ENCODE measurements around the gene GRAMD2B.
"Not testable (repeated sequence)": the region's sequence is repeated elsewhere in the genome, so short reads cannot be mapped to it uniquely, and the experiment has no call there.

The GRAMD2B gene, protein sequence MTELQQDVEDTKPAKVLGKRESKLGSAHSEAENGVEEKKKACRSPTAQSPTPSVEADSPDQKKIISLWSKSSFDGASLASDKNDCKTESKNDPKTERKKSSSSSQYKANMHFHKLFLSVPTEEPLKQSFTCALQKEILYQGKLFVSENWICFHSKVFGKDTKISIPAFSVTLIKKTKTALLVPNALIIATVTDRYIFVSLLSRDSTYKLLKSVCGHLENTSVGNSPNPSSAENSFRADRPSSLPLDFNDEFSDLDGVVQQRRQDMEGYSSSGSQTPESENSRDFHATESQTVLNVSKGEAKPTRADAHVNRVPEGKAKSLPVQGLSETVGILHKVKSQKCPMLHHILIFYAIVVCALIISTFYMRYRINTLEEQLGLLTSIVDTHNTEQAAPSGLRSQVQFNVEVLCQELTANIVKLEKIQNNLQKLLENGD

DNA sequence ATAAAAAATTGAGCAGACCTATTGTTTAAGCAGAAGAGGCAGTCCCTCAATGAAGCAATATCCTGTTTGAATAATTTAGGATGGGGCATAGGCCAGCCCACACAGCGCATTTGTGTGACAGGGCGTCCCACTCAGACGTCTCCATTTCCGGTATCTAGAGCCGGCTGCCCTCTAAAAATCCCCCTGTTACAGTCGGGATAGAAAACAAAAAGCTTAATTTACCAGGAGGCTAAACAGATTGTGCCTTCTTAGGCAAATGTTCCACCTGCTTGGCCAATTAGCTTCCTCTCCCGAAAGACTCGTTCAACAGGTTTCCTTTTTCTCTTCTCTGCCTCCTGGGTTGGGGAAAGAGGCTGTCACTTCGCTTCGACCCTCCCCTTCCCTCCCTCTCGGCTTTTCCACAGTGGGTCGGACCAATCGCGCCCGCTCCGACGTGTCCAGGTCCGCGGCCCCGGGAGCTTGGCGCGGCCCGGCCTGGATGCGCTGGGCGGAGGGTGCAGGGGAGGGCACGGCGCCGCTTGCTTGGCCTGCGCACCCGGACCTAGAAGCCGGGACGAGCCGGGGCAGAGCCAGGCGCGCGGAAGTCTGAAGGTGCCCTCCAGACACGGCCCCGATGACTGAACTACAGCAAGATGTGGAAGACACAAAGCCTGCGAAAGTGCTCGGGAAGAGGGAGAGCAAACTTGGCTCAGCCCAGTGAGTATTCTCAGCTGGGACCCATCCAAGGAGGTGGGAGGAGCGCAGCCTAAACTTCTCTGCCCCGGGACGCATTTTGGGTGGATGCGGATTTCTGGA lies at the start of gene GRAMD2B:
Gene GRAMD2B, plus strand, starts transcription at position 416 of the 795 bp plus-strand sequence. Its CDS starts 198 bp downstream, at position 614.
- in situ Hi-C loops (cut with MboI; ENCODE audit: low sequenced_read_pairs), result no loop called here

DNA sequence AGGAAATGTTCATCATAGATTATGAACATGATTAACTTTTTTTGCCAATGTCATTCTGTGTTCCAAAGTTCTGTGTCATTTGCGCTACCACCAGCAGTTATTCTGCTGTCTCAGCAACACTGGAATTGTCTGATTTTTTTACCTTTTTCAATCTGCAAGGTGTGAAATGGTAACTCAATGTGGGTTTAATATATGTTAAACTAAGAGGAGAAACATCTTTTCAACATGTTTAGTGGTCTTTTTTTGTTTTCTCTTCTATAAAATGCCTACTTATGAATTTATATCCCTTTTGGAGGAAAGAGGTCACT lies 49.1 kb upstream of the GRAMD2B start:
- in situ Hi-C loops (cut with MboI; ENCODE audit: low sequenced_read_pairs), result no loop called here

DNA sequence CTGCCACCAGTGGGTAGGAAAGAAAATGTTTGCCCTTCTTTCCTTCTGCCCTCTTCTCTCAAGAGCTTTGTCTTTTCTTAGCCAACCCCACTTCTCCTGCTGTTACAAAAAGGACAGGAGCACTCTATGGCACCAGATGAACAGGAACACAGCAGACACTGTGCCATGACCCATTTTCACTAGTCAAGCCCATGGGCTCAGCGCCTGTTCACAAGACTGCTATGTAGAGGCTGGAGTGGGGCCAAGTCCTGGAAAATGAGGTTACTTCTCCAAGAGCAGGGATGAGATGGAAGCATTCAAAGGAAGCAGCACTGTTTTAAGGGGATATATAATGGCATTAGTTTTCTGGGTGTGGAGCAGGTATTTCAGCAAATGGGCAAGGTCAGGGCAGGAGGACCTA lies 46.8 kb upstream of the GRAMD2B start:
- in situ Hi-C loops (cut with MboI; ENCODE audit: low sequenced_read_pairs), result no loop called here

DNA sequence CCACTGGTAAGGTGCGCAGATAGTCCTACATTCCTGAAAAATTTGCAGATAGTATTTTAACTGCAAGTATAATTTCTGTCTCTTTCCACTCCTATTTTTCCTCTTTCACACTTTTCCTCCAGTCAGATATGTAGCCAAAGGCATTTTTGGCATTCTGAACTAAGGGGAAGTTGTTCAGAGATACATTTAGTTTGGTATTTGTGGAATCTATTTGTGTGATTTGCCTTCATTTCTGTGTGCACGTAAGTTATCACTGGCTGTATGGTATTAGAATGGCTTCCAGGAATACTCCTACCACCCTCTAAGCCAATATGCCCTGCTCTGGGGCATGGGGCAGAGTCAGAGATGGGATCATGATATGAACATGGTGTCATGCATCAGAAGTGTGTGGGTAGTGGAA lies 45.8 kb upstream of the GRAMD2B start:
- in situ Hi-C loops (cut with MboI; ENCODE audit: low sequenced_read_pairs), result no loop called here

DNA sequence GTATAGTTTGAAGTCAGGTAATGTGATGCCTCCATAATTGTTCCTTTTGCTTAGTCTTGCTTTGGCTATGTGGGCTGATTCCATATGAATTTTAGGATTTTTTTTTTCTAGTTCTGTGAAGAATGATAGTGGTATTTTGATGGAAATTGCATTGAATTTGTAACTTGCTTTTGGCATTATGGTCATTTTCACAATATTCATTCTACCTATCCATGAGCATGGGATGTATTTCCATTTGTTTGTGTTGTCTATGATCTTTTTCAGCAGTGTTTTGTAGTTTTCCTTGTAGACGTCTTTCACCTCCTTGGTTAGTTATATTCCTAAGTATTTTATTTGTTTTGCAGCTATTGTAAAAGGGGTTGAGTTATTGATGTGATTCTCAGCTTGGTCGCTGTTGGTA lies 42.9 kb upstream of the GRAMD2B start:
- in situ Hi-C loops (cut with MboI; ENCODE audit: low sequenced_read_pairs), result not testable (repeated sequence)

DNA sequence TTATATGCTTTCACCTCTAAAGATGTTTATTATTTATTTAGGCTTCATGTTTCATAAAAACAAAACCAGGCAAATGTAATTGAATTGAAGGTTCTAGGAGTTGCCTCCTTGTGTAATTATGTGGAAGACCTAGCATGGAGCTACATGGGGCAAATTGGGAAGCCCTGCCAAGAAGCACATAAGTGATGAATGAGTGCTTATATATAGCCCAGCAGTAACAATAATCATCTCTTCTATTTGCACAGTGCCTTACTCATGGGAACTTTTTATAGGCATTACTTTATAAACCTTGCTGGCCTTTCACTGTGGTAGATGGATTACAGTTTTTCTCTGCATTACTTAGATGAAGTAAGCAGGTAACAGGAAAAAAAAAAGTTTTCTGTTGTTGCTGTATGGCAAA lies 40.0 kb upstream of the GRAMD2B start:
- in situ Hi-C loops (cut with MboI; ENCODE audit: low sequenced_read_pairs), result no loop called here

DNA sequence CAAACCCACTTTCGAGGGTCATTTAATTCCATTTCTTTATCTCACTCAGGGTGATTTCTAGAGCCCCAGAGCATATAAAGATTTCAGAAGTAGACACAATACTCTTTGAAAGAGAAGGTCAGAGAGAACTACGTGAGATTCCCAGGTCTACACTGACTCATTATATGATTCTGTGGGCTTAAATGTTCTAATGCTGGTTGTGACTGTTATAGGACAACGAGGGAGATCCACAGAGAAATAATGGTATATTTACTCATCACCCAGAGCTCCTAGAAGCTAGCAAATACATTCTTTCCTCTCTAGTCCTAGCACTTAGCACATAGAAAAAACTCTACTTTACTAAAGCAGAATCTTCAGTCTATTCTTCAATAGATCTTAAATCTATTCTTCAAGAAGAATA lies 39.4 kb upstream of the GRAMD2B start:
- in situ Hi-C loops (cut with MboI; ENCODE audit: low sequenced_read_pairs), result no loop called here

DNA sequence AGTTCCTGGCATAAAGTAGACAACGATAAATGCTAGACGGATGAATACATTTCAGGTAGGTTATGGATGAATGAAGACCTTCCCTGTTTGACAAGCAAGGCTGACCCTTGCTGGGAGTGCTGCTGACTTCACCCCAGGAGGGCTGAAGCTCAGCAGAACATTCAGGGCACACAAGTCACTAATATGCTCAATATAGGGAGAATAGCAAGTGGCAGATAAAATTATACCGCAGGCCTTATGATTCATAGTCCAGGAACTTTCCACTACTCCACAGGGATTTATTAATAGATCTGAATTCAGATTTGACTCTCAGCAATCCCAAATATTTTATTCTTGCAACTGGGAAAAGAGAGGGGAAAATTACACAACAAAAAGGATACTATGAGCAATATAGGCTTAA lies 38.2 kb upstream of the GRAMD2B start:
- in situ Hi-C loops (cut with MboI; ENCODE audit: low sequenced_read_pairs), result no loop called here

DNA sequence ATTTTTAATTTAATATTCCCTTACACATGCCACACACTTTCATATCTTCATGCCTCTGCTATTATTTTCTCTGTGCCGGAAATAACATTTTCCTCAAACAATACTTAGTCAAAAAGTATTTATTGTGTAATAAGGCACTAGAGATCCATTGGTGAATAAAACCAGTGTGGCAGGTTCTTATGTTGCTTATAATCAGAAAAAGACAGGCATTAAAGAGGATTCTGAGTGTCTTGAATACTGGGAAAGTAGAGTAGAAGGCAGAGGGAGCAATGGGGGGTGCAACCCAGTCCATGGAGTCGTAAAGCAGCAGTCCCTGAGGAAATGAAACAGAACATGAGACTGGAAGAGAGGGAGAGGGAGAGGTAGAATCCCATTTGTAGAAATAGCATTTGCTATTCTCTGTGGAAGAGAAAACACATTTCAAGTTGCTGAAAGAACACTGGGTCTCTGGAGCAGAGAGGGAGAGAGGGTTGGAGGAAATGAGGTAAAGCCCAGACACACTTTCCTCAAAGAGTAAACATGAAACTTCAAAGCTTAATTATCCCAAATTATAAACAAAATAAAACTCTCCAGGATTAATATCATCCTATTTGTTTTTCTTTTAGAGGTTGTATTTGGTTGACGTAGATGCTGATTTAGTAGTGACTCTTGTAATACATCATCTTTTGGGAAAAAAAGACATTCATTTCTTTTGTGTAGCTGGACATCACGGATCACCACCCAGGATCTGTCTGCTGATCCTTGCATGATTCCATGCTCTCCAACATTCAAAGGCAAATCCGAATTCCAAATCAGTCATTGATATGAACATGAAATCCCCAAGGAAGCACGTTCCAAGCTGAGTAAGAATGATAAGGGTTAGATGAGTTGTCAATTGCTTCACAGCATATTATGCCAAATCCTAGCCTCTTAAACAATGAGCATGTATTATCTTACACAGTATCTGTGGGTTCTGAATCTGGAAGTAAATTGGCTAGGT lies 37.4 kb upstream of the GRAMD2B start:
- in situ Hi-C loops (cut with MboI; ENCODE audit: low sequenced_read_pairs), result no loop called here

DNA sequence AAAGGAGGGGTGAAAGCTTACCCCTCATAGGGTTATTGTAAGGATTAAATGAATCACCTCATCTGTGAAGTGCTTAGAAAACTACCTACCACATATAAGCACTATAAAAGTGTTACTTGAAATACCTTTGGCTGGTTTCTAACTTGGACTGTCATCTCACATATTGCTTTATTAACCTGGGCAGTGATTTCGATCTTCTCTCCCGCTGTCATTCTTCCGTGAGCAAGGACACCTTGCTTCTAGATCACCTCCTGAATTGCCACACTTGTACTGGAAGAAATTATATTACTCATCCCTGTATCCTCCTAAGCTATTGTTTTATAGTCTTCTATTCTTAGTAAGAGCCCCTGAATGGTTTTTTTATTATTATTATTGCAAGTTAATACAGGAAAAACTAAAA lies 34.0 kb upstream of the GRAMD2B start:
- in situ Hi-C loops (cut with MboI; ENCODE audit: low sequenced_read_pairs), result no loop called here

DNA sequence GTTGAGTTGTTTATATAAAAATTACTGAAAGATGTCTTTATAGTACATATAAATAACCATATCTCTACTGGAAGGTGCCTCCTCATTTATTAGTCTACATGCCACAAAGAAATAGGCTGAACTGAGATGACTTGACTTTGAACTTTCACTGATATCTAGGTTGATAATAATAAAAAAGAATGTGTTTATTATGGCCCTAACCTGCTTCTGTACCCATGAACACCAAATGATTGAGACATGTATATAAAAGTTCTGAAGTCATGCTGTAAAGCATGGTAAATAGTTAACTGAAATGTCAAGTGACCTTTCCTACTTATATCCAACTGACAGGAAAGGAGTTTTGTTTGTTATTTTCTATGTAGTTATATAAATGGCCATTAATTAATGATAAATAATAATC lies 33.2 kb upstream of the GRAMD2B start:
- in situ Hi-C loops (cut with MboI; ENCODE audit: low sequenced_read_pairs), result no loop called here

DNA sequence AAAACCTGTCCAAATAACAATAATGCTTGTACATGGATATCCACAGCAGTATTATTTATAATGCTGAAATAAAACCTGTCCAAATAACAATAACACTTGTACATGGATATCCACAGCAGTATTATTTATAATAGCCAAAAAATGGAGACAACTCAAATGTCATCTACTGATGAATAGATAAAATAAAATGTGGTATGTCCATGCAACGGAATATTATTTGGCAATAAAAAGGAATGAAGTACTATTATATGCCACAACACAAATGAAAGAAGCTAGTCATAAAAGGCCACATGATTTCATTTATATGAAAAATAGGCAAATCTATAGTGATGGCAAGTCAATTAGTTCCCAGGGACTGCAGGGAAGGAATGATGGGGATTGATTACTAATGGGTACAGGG lies 31.8 kb upstream of the GRAMD2B start:
- in situ Hi-C loops (cut with MboI; ENCODE audit: low sequenced_read_pairs), result no loop called here

DNA sequence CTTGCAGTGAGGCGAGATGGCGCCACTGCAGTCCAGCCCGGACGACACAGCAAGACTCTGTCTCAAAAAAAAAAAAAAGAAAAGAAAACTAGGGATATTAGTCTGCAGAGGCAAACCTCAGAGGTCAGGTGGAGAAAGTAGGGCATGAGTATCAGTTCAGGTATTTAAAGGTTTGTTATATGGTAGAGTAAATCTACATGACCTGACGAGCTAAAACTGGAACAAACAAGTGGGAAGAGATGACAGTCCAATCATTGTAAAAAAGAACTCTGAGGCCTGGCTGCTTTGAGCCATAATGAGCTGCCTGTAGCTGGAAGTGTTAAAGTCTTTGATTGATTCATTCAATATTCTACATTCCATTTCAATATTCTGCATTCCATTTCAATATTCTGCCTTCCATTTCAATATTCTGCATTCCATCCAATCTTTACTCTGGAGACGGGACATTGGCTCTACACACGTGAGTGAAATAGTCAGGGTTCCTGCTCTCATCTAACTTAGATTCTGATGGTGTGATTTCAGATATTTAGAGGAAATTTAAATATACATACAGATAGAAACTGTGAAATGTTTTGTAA lies 28.9 kb upstream of the GRAMD2B start:
- in situ Hi-C loops (cut with MboI; ENCODE audit: low sequenced_read_pairs), result no loop called here

DNA sequence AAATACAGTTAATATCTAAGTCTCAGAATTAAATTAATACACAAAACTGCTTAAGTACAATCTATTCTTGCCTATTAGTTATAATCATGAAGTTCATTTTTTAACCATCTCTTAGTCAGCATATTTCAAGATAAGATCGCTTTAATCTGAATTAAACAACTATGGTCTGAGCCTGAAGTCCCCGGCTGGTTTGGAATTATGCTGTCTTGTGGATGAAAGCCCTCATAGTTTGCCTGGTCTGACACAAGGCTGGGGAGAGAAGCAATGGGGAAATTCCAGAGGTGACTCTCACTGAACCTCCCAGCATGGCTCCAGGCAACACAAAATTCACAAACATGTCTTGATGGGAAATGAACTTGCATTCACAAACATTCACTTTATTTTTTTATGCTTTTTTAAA lies 28.0 kb upstream of the GRAMD2B start:
- in situ Hi-C loops (cut with MboI; ENCODE audit: low sequenced_read_pairs), result no loop called here

DNA sequence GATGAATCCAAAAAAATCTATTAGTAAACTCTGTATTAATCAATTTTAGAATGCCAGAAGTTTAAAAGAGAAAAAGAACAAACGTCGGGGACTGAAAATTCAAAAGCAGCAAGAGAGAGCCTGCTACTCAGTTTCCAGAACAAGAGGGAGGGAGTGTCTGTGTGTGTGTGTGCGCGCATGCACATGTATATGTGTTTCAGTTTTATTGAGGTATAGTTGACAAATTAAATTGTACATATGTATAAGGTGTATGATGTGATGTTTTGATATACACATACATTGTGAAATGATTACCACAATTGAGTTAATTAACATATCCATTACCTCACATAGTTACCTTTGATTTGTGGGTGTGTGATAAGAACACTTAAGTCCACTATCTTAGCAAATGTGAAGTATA lies 27.6 kb upstream of the GRAMD2B start:
- in situ Hi-C loops (cut with MboI; ENCODE audit: low sequenced_read_pairs), result no loop called here

DNA sequence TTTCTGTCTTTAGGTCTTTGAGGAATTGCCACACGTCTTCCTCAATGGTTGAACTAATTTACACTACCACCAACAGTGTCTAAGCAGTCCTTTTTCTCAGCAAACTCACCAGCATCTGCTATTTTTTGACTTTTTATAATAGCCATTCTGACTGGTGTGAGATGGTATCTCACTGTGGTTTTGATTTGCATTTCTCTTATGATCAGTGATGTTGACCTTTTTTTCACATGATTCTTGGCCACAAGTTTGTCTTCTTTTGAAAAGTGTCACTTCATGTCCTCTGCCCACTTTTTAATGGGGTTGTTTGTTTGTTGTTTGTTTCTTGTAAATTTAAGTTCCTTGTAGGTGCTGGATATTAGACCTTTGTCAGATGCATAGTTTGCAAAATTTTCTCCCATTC lies 26.5 kb upstream of the GRAMD2B start:
- in situ Hi-C loops (cut with MboI; ENCODE audit: low sequenced_read_pairs), result not testable (repeated sequence)

DNA sequence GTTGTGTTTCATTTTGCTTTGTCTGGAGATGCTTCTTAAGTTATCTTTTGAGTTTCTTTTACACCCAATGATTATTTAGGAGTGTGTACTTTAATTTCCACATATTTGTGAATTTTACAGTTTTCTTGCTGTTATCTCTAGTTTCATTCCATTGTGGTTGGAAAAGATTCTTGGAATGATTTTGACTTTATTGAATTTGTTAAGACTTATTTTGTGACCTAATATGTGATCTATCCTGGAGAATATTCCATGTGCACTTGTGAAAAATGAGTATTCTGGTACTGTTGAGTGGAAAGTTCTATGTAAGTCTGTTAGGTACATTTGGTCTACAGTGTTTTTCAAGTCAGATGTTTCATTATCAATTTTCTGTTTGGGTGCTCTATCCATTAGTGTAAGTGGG lies 24.4 kb upstream of the GRAMD2B start:
- in situ Hi-C loops (cut with MboI; ENCODE audit: low sequenced_read_pairs), result no loop called here

DNA sequence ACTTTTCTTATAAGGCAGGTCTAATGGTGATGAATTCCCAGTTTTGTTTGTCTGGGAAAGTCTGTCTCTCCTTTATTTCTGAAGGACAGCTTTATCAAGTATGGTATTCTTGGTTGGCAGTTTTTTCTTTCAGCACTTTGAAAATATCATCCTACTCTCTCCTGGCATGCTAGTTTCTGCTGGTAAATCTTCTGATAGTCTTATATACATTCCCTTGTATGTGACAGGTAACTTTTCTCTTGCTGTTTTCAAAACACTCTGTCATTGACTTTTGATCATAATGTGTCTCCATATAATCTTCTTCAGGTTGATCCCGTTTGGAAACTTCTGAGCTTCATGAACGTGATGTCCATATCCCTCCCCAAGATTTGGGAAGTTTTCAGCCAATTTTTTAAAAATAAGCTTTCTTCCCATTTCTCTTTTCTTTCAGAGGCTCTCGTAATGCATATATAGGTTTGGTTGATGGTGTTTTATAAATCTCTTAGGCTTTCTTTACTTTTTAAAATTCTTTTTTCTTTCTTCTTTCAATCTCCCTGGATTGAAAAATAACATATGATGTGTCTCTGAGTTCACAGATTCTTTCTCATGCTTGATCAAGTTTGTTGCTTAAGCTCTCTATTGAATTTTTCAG lies 22.5 kb upstream of the GRAMD2B start:
- in situ Hi-C loops (cut with MboI; ENCODE audit: low sequenced_read_pairs), result no loop called here

DNA sequence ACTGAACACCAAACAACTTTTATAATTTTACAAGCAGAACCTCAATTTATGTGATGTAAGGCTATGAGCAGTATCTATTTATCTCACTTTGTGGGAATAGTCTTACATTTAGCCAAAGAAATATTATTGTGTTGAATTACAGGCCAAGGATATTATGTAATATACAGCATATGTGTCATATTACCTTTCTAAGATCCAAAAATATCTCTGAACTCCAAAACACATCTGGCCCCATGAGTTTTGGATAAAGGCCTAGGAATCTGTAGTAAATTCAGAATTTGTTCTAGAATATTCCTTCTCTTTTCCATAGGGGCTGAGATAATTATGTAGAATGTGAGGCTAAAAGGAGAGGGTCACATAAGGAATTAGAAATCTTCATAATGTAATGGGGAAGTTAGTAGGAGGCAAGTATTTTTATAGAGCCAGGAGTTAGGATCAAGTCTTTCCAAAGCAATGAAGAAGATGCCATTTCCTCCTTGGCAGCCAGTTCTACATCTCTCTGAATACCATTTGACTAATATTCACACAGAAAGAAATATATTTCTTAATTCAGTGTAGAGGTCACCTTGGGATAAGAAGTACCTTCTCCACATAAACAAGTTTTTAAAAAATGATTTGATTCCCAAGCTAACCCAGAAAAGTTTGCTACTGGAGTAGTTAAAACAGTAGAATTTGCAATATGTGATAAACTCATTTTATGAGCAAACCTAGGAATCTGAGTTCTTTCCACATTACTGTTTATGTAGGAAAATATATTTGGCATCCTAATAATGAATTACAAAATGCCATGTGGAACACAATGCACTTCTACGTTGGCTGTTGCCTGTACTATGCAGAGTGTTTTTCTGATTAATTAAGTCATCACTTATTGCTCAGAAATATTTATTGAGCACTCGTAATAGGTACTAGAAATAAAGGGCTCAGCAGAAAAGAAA lies 20.3 kb upstream of the GRAMD2B start:
- in situ Hi-C loops (cut with MboI; ENCODE audit: low sequenced_read_pairs), result no loop called here

Data from HL-60/S4 treated with retinoic acid at 250 ng/mL for 4 days and 3 days (cell line).